Lung (tissue), 12 donors: ENCODE results near the gene SPSB3. TPM values are rescaled to one million over a fixed set of nuclear protein-coding genes. Genes with fewer than 3 reads are reported as not detected.
A peak's percentile ranks its signal among the peaks of the same experiment; 100 is the strongest.

Source experiments
- ATAC-seq: fragments of 200-7000 bp; cut with Tn5 transposase; one replicate; pipeline ENCODE4 v1.9.1; 2020; ENCODE audit warnings: moderate number of reproducible peaks; ENCODE audit not compliant: insufficient read depth, low FRiP score
- DNase-seq, 3 donors: peaks; one replicate each; pipeline ENCODE4 v3.0.0-alpha.2; 2013 to 2017
- H3K27ac ChIP-seq, 2 donors: one replicate each; pipeline ENCODE4 v1.5.1; 2013; ENCODE audit warnings: mild to moderate bottlenecking in 2 of 2, moderate library complexity in 2 of 2, control low read depth in 1 of 2, inconsistent platforms in 1 of 2, low read depth in 1 of 2, low read length in 1 of 2
- H3K27me3 ChIP-seq, 3 donors: one replicate each; pipeline ENCODE4 v1.5.1; 2013; ENCODE audit warnings: low read length in 2 of 3; ENCODE audit not compliant: control insufficient read depth in 3 of 3, insufficient read depth in 3 of 3
- H3K36me3 ChIP-seq, 4 donors: one replicate each; pipeline ENCODE4 v1.5.1; 2013; ENCODE audit warnings: low read length in 4 of 4, mild to moderate bottlenecking in 1 of 4, moderate library complexity in 1 of 4; ENCODE audit not compliant: control insufficient read depth in 4 of 4, insufficient read depth in 4 of 4
- H3K4me1 ChIP-seq, 5 donors: one replicate each; pipeline ENCODE4 v1.5.1; 2013; ENCODE audit warnings: low read length in 5 of 5, mild to moderate bottlenecking in 2 of 5, moderate library complexity in 1 of 5; ENCODE audit not compliant: control insufficient read depth in 5 of 5, insufficient read depth in 5 of 5
- H3K4me3 ChIP-seq: one replicate; pipeline ENCODE4 v1.5.1; 2013; ENCODE audit warnings: mild to moderate bottlenecking, control low read depth, moderate library complexity
- H3K9ac ChIP-seq, 2 donors: one replicate each; pipeline ENCODE4 v1.5.1; 2013; ENCODE audit warnings: low read length in 2 of 2, control low read depth in 1 of 2; ENCODE audit not compliant: insufficient read depth in 1 of 2
- H3K9me3 ChIP-seq, 4 donors: one replicate each; pipeline ENCODE4 v1.5.1; 2013; ENCODE audit warnings: low read length in 3 of 4, mild to moderate bottlenecking in 1 of 4, moderate library complexity in 1 of 4; ENCODE audit not compliant: control insufficient read depth in 4 of 4, insufficient read depth in 3 of 4
- WGBS, 2 donors: extraction: QIAGEN DNeasy Blood & Tissue Kit; methylation state at CpG; one replicate each; pipeline ENCODE4 v1.1.7; 2013; 5-methylcytosine and 5-hydroxymethylcytosine counted together
- polyA plus RNA-seq, 2 donors: library from polyadenylated mRNA; stranded (reverse); fragments of 200-250 nt; gene quantifications; one replicate each; pipeline ENCODE4 v1.2.1, GENCODE V29; 2013
- total RNA-seq, 2 donors: library from RNA; depleted of rRNA in 1 of 2; stranded (reverse); fragments of >200 nt in 1 of 2; gene quantifications; one replicate each; pipeline ENCODE4 v1.2.1, GENCODE V29; 2014 to 2021
- TF ChIP-seq, protein P1 (sequence below): IDR thresholded peaks from 2 replicates; pipeline ENCODE4 v1.5.1; 2012; ENCODE audit warnings: mild to moderate bottlenecking; ENCODE audit errors: control extremely low read depth, extremely low read depth
- donor health status: control.
- donor health status: control.
- donor health status: Bipolar disorder and iron deficiency.
- donor health status: healthy.
- donor health status: DM: yes; HTN: yes; CAD: no.

SPSB3 gene
- total and polyA plus RNA-seq, 4 donors: 39.8 to 76.1 (median 50.9) TPM

DNA sequence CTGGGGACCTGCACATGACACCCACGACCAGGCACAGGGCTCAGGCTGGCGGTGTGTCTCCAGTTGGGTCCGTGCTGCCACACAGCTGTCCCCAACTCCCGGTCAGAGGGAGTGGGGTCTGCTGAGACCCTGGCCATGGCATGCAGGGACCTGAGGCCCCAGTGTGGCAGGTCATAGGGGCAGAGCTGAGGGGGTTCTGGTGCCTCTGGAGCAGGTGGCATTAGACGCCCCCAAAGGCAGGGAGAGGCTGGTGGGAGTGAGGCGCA lies 4.6 kb upstream of the SPSB3 start:
- Histone ChIP-seq H3K9me3 (peaks cover 0 to 3% (median 0%) of the 10 kb centered on the region in 4 donors), H3K9ac (no peak overlapping the region), H3K4me1 (peaks cover 0 to 5% (median 3%) of the 10 kb centered on the region in 5 donors), H3K4me3 (no peak overlapping the region), H3K27me3 (no peaks in the 10 kb centered on the region), H3K27ac (no peak overlapping the region), H3K36me3 (peaks cover 0 to 58% (median 0%) of the 10 kb centered on the region in 4 donors)
- WGBS, 2 donors: 93 to 100% methylated on average over 4 to 6 of the region's 6 CpGs
- ATAC-seq (no peak), DNase-seq (no peak)
- TF ChIP-seq, protein P1, sequence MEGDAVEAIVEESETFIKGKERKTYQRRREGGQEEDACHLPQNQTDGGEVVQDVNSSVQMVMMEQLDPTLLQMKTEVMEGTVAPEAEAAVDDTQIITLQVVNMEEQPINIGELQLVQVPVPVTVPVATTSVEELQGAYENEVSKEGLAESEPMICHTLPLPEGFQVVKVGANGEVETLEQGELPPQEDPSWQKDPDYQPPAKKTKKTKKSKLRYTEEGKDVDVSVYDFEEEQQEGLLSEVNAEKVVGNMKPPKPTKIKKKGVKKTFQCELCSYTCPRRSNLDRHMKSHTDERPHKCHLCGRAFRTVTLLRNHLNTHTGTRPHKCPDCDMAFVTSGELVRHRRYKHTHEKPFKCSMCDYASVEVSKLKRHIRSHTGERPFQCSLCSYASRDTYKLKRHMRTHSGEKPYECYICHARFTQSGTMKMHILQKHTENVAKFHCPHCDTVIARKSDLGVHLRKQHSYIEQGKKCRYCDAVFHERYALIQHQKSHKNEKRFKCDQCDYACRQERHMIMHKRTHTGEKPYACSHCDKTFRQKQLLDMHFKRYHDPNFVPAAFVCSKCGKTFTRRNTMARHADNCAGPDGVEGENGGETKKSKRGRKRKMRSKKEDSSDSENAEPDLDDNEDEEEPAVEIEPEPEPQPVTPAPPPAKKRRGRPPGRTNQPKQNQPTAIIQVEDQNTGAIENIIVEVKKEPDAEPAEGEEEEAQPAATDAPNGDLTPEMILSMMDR: no peak

DNA sequence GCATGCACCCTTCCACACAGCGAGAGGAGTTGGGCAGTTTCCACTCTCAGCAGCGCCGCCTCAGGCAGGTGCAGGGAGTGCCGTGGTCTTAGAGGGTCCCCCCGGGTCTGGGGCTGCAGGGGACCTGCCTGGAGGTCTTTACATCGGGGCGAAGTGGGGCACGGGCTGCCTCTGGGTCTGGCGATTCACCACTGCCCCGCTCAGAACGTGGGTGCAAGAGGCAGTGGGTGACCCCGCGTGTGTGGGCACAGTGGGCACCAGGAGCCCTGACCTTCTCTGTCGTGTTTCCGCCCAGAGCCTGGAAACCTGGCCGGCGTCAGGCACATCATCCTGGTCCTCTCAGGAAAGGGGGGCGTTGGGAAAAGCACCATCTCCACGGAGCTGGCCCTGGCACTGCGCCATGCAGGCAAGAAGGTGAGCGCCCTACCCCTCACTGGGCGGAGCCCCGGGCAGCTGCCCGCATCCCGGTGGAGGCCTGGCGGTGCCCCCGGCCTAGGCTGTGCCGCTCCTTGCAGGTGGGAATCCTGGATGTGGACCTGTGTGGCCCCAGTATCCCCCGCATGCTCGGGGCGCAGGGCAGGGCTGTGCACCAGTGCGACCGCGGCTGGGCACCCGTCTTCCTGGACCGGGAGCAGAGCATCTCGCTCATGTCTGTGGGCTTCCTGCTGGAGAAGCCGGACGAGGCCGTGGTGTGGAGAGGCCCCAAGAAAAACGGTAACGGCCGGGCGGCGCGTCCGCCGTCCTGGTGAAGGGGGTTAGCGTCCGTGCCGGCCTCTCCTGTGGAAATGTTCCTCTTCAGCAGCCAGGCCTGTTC lies 4.1 kb upstream of the SPSB3 start:
- Histone ChIP-seq H3K4me3 (no peak overlapping the region), H3K9me3 (no peaks in the 10 kb centered on the region), H3K36me3 (peaks cover 0 to 53% (median 0%) of the 10 kb centered on the region in 4 donors), H3K9ac (no peak overlapping the region), H3K4me1 (peaks cover 0 to 9% (median 3%) of the 10 kb centered on the region in 5 donors), H3K27ac (no peak overlapping the region), H3K27me3 (no peaks in the 10 kb centered on the region)
- no peak for ATAC-seq
- peak in 1 of 3 donors; percentile 11 for DNase-seq
- TF ChIP-seq, protein P1: no peak
- 90% methylated on average over 50 to 51 of the region's 51 CpGs for WGBS, 2 donors

GRCh38 chr16:1785846-1786170 lies 3.4 kb upstream of the SPSB3 start:
- TF ChIP-seq, protein P1: no peak
- WGBS, 2 donors: 92 to 93% methylated on average over 14 of the region's 14 CpGs

More at GRCh38 chr16:1785846-1786170, 3.4 kb upstream of the SPSB3 start:
- no peak for ATAC-seq
- Histone ChIP-seq H3K27ac (no peak overlapping the region), H3K9ac (no peak overlapping the region), H3K4me3 (no peak overlapping the region), H3K36me3 (peaks cover 0 to 47% (median 2%) of the 10 kb centered on the region in 4 donors), H3K27me3 (no peaks in the 10 kb centered on the region), H3K4me1 (peaks cover 0 to 14% (median 6%) of the 10 kb centered on the region in 5 donors), H3K9me3 (no peaks in the 10 kb centered on the region)
- no peak for DNase-seq
